WTC11 (cell line): ENCODE data around the gene FMN2. TPM values are rescaled to one million over a fixed set of nuclear protein-coding genes. Genes with fewer than 3 reads are reported as not detected.

Experiments
- ATAC-seq: fragments of 200-7000 bp; cut with Tn5 transposase; 2 replicates; pipeline ENCODE4 v1.10.0; 2021; ENCODE audit warnings: mild to moderate bottlenecking, moderate library complexity
- CTCF ChIA-PET: fragments of 300-600 bp; sonication (Branson Sonifier 250); formaldehyde crosslinking; loops from one replicate; lab custom pipeline; 2021; ENCODE audit warnings: antibody characterized with exemption; lab: Charles Lee
- POLR2A ChIA-PET: fragments of 350-600 bp; sonication (Branson Sonifier 250); formaldehyde crosslinking; loops from one replicate; lab custom pipeline; 2021; ENCODE audit warnings: antibody characterized with exemption; lab: Charles Lee
- DNase-seq: peaks from one replicate; pipeline ENCODE4 v3.0.0; 2021; ENCODE audit warnings: low spot score
- H3K27ac Mint-ChIP-seq: 2 replicates; pipeline ENCODE4 v1.8.0; 2021; ENCODE audit warnings: mixed read lengths
- H3K27me3 Mint-ChIP-seq: 2 replicates; pipeline ENCODE4 v1.8.0; 2021; ENCODE audit warnings: low read depth, mild to moderate bottlenecking, moderate library complexity, mixed read lengths
- H3K36me3 Mint-ChIP-seq: 2 replicates; pipeline ENCODE4 v1.8.0; 2021; ENCODE audit warnings: mixed read lengths
- H3K4me1 Mint-ChIP-seq: 2 replicates; pipeline ENCODE4 v1.8.0; 2022; ENCODE audit warnings: mixed read lengths
- H3K4me3 Mint-ChIP-seq: 2 replicates; pipeline ENCODE4 v1.8.0; 2021; ENCODE audit warnings: mild to moderate bottlenecking, moderate library complexity, mixed read lengths
- H3K9me3 Mint-ChIP-seq: 2 replicates; pipeline ENCODE4 v1.8.0; 2021; ENCODE audit warnings: mixed read lengths
- CREM ChIP-seq: sonication (generic); formaldehyde crosslinking; IDR thresholded peaks from 2 replicates; pipeline ENCODE4 v1.8.1; 2022; ENCODE audit warnings: mild to moderate bottlenecking, missing genetic modification reagents, moderate library complexity
- GABPB1 ChIP-seq: sonication (generic); formaldehyde crosslinking; IDR thresholded peaks from 2 replicates; pipeline ENCODE4 v1.8.1; 2023; ENCODE audit warnings: mild to moderate bottlenecking, missing genetic modification reagents
- GTF2I ChIP-seq: fragments of 250-450 bp; sonication (Bioruptor Pico); conservative IDR thresholded peaks from 2 replicates; pipeline ENCODE4 v1.4.0; 2021; ENCODE audit warnings: mild to moderate bottlenecking
- HMGXB4 ChIP-seq: sonication (generic); formaldehyde crosslinking; IDR thresholded peaks from 2 replicates; pipeline ENCODE4 v1.8.1; 2023; ENCODE audit warnings: mild to moderate bottlenecking, moderate library complexity, missing genetic modification reagents
- IRF2 ChIP-seq: sonication (generic); formaldehyde crosslinking; IDR thresholded peaks from 2 replicates; pipeline ENCODE4 v1.8.0; 2022; ENCODE audit warnings: low read depth, missing genetic modification reagents, borderline replicate concordance
- JAZF1 ChIP-seq: fragments of 250-450 bp; sonication (Bioruptor Pico); IDR thresholded peaks from 2 replicates; pipeline ENCODE4 v1.9.0; 2021; ENCODE audit warnings: moderate library complexity, mild to moderate bottlenecking, inconsistent platforms
- MXD4 ChIP-seq: fragments of 250-450 bp; sonication (Bioruptor Pico); IDR thresholded peaks from 2 replicates; pipeline ENCODE4 v1.8.0; 2021; ENCODE audit warnings: mild to moderate bottlenecking, moderate library complexity, borderline replicate concordance
- MYBL2 ChIP-seq: sonication (generic); formaldehyde crosslinking; IDR thresholded peaks from 2 replicates; pipeline ENCODE4 v1.8.1; 2023; ENCODE audit warnings: mild to moderate bottlenecking, moderate library complexity, missing genetic modification reagents
- NR1H2 ChIP-seq: sonication (generic); formaldehyde crosslinking; IDR thresholded peaks from 2 replicates; pipeline ENCODE4 v1.9.0; 2021; ENCODE audit warnings: mild to moderate bottlenecking, moderate library complexity, missing genetic modification reagents
- PRDM15 ChIP-seq: sonication (generic); formaldehyde crosslinking; IDR thresholded peaks from 2 replicates; pipeline ENCODE4 v1.8.0; 2022; ENCODE audit warnings: missing genetic modification reagents
- RELA ChIP-seq: sonication (generic); formaldehyde crosslinking; IDR thresholded peaks from 2 replicates; pipeline ENCODE4 v1.8.1; 2022; ENCODE audit warnings: missing genetic modification reagents, mild to moderate bottlenecking, borderline replicate concordance
- RORB ChIP-seq: fragments of 250-450 bp; sonication (Bioruptor Pico); IDR thresholded peaks from 2 replicates; pipeline ENCODE4 v1.9.0; 2021; ENCODE audit warnings: mild to moderate bottlenecking
- SMAD3 ChIP-seq: sonication (generic); formaldehyde crosslinking; IDR thresholded peaks from 2 replicates; pipeline ENCODE4 v1.8.0; 2022; ENCODE audit warnings: missing genetic modification reagents, mild to moderate bottlenecking, borderline replicate concordance
- SMAD4 ChIP-seq: sonication (generic); formaldehyde crosslinking; IDR thresholded peaks from 2 replicates; pipeline ENCODE4 v1.8.0; 2022; ENCODE audit warnings: mild to moderate bottlenecking, missing genetic modification reagents
- ZBTB21 ChIP-seq: sonication (generic); formaldehyde crosslinking; IDR thresholded peaks from 2 replicates; pipeline ENCODE4 v1.8.1; 2023; ENCODE audit warnings: mild to moderate bottlenecking, missing genetic modification reagents, borderline replicate concordance
- ZNF219 ChIP-seq: sonication (generic); formaldehyde crosslinking; IDR thresholded peaks from 2 replicates; pipeline ENCODE4 v1.8.0; 2023; ENCODE audit warnings: missing genetic modification reagents, mild to moderate bottlenecking, borderline replicate concordance
- ZNF317 ChIP-seq: sonication (generic); formaldehyde crosslinking; IDR thresholded peaks from 2 replicates; pipeline ENCODE4 v1.8.1; 2023; ENCODE audit warnings: low read depth, mild to moderate bottlenecking, moderate library complexity, missing genetic modification reagents, borderline replicate concordance
- ZNF671 ChIP-seq: fragments of 250-450 bp; sonication (Bioruptor Pico); IDR thresholded peaks from 2 replicates; pipeline ENCODE4 v1.8.0; 2021; ENCODE audit warnings: mild to moderate bottlenecking
- total RNA-seq: library from RNA; stranded (reverse); gene quantifications from 3 replicates; pipeline ENCODE4 v1.2.3, GENCODE V29; 2021
- TF ChIP-seq, protein P1 (sequence below): sonication (generic); formaldehyde crosslinking; IDR thresholded peaks from 2 replicates; pipeline ENCODE4 v1.8.1; 2023; ENCODE audit warnings: mild to moderate bottlenecking, missing genetic modification reagents, moderate library complexity
- TF ChIP-seq, protein P2 (sequence below): sonication (generic); formaldehyde crosslinking; conservative IDR thresholded peaks from 2 replicates; pipeline ENCODE4 v1.8.1; 2022; ENCODE audit warnings: mild to moderate bottlenecking, missing genetic modification reagents
- TF ChIP-seq, protein P3 (sequence below): sonication (generic); formaldehyde crosslinking; IDR thresholded peaks from 2 replicates; pipeline ENCODE4 v1.8.0; 2022; ENCODE audit warnings: mild to moderate bottlenecking, missing genetic modification reagents
- TF ChIP-seq, protein P4 (sequence below): fragments of 250-450 bp; sonication (Bioruptor Pico); IDR thresholded peaks from 2 replicates; pipeline ENCODE4 v1.9.0; 2021; ENCODE audit warnings: moderate library complexity, mild to moderate bottlenecking, inconsistent platforms, borderline replicate concordance

The FMN2 gene
- total RNA-seq, 1 experiment from 2014 or later = 1.8 TPM

- no peak for TF ChIP-seq MXD4
- TF ChIP-seq JAZF1 (CRISPR knock-in tag) = no peak
- no peak for TF ChIP-seq GTF2I
- TF ChIP-seq MYBL2 = no peak
- no peak for TF ChIP-seq NR1H2
- TF ChIP-seq PRDM15 (CRISPR knock-in tag) = no peak
- TF ChIP-seq ZBTB21 (CRISPR knock-in tag) = no peak
- TF ChIP-seq RELA (CRISPR knock-in tag) = no peak
- no peak for TF ChIP-seq ZNF671 (CRISPR knock-in tag)
Observed at GRCh38 chr1:240212556-240212955, 120.9 kb downstream of the FMN2 start (continued).

DNA sequence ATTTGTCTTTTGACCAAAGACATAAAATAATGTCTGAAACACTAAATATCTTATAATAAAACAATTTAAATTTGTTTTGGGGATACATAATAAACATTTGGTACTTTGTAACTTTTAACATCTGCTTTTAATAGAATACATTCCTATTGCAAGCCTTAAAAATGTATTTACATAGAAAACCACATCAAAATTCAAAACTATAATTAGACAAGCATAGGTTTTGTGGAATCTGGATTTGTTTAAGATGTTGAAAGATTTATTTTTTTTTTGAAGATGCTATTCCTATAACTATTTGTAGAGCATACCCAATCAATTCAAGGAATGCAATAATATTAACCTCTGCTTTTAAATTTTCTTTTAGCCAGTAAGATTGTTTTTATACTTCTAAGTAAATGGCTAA lies 125.7 kb downstream of the FMN2 start:
- H3K4me1 Mint-ChIP-seq = no peaks in the 10 kb centered on the region
- no peak overlapping the region for H3K27ac Mint-ChIP-seq
- peaks cover 9% of the 10 kb centered on the region for H3K9me3 Mint-ChIP-seq
- DNase-seq (no peak), ATAC-seq (no peak)
- no peaks in the 10 kb centered on the region for H3K36me3 Mint-ChIP-seq
- POLR2A ChIA-PET = no interaction called here
- no peak for TF ChIP-seq SMAD3 (CRISPR knock-in tag)
- no peak for TF ChIP-seq RORB (CRISPR knock-in tag)
- no peak for TF ChIP-seq ZNF219 (CRISPR knock-in tag)
- no peak for TF ChIP-seq JAZF1 (CRISPR knock-in tag)
- no peak for TF ChIP-seq HMGXB4 (CRISPR knock-in tag)
- TF ChIP-seq, protein P1, sequence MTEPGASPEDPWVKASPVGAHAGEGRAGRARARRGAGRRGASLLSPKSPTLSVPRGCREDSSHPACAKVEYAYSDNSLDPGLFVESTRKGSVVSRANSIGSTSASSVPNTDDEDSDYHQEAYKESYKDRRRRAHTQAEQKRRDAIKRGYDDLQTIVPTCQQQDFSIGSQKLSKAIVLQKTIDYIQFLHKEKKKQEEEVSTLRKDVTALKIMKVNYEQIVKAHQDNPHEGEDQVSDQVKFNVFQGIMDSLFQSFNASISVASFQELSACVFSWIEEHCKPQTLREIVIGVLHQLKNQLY (CRISPR knock-in tag) = no peak
- no peaks in the 10 kb centered on the region for H3K27me3 Mint-ChIP-seq
- CTCF ChIA-PET = no interaction called here
- no peak overlapping the region for H3K4me3 Mint-ChIP-seq

GRCh38 chr1:240219104-240219503 lies 127.4 kb downstream of the FMN2 start:
- H3K4me1 Mint-ChIP-seq = no peaks in the 10 kb centered on the region
- peaks cover 4% of the 10 kb centered on the region for H3K36me3 Mint-ChIP-seq
- H3K4me3 Mint-ChIP-seq = no peak overlapping the region
- H3K27ac Mint-ChIP-seq = no peak overlapping the region
- POLR2A ChIA-PET = no interaction called here
- TF ChIP-seq, protein P2, sequence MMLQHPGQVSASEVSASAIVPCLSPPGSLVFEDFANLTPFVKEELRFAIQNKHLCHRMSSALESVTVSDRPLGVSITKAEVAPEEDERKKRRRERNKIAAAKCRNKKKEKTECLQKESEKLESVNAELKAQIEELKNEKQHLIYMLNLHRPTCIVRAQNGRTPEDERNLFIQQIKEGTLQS (CRISPR knock-in tag) = no peak
- TF ChIP-seq, protein P3, sequence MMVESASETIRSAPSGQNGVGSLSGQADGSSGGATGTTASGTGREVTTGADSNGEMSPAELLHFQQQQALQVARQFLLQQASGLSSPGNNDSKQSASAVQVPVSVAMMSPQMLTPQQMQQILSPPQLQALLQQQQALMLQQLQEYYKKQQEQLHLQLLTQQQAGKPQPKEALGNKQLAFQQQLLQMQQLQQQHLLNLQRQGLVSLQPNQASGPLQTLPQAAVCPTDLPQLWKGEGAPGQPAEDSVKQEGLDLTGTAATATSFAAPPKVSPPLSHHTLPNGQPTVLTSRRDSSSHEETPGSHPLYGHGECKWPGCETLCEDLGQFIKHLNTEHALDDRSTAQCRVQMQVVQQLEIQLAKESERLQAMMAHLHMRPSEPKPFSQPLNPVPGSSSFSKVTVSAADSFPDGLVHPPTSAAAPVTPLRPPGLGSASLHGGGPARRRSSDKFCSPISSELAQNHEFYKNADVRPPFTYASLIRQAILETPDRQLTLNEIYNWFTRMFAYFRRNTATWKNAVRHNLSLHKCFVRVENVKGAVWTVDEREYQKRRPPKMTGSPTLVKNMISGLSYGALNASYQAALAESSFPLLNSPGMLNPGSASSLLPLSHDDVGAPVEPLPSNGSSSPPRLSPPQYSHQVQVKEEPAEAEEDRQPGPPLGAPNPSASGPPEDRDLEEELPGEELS (CRISPR knock-in tag) = no peak
- TF ChIP-seq ZNF317 (no peak), IRF2 (CRISPR knock-in tag) (no peak), SMAD4 (CRISPR knock-in tag) (no peak), GABPB1 (CRISPR knock-in tag) (no peak), CREM (CRISPR knock-in tag) (no peak)
- TF ChIP-seq, protein P4, sequence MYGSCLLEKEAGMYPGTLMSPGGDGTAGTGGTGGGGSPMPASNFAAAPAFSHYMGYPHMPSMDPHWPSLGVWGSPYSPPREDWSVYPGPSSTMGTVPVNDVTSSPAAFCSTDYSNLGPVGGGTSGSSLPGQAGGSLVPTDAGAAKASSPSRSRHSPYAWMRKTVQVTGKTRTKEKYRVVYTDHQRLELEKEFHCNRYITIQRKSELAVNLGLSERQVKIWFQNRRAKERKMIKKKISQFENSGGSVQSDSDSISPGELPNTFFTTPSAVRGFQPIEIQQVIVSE = no peak
- TF ChIP-seq, all 79 proteins: peak for 0
- ATAC-seq (no peak), DNase-seq (no peak)
- peaks cover 18% of the 10 kb centered on the region for H3K9me3 Mint-ChIP-seq
- H3K27me3 Mint-ChIP-seq = peaks cover 1% of the 10 kb centered on the region; the same call in 1 of the 2 replicates
- CTCF ChIA-PET = no interaction called here
